NCI-H1105 treated with DMSO at 0.1 percent for 48 hours (cell line): Measurements from ENCODE around the gene CCDC88C.

ENCODE experiments used
- DNase-seq: peaks from one replicate; lab custom pipeline; 2025; lab: John Stamatoyannopoulos, UW

The CCDC88C gene

DNA sequence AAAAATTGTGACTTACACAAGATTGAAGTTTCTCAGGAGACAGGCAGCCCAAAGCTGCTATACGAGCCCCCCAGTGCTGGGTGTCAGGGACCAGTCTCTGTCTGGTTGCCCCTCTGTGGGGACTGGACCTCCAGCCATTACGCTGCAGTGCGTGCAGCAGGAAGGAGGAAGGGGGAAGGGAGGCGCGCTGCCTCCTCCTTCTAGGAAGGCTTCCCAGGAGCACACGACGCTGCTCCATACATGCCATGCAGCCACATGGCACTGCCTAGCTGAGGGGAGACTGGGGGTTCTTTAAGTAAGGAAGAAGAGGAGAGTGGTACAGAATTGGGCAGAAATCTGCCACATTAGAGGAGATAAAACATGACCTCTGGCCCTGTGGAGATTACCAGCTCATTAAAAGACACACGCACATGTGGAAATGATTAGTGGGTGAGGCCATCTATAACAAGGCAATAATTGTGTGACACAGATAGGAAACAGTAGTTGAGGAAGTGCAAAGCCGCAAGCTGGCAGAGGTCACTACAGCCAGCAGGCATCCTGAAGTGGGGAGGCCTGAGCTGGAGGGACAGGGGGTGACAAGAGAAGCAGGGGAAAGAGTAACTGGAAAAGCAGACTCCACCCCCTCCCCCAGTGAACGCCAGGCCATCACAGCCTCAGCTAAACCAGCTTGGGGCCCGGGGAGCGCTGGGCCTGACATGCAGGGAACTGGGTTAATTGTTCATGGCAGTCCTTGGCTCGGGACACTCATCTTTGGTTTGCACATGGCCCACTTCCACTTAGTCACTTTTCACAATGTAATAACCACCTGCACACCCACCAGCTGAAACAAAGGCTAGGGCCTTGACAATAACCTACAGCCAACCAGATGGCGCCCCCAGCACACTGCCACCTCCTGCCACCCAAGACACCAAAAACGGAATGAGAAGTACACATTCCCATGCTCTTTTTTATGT lies 39.6 kb downstream of the CCDC88C start:
- DNase-seq: no peak

DNA sequence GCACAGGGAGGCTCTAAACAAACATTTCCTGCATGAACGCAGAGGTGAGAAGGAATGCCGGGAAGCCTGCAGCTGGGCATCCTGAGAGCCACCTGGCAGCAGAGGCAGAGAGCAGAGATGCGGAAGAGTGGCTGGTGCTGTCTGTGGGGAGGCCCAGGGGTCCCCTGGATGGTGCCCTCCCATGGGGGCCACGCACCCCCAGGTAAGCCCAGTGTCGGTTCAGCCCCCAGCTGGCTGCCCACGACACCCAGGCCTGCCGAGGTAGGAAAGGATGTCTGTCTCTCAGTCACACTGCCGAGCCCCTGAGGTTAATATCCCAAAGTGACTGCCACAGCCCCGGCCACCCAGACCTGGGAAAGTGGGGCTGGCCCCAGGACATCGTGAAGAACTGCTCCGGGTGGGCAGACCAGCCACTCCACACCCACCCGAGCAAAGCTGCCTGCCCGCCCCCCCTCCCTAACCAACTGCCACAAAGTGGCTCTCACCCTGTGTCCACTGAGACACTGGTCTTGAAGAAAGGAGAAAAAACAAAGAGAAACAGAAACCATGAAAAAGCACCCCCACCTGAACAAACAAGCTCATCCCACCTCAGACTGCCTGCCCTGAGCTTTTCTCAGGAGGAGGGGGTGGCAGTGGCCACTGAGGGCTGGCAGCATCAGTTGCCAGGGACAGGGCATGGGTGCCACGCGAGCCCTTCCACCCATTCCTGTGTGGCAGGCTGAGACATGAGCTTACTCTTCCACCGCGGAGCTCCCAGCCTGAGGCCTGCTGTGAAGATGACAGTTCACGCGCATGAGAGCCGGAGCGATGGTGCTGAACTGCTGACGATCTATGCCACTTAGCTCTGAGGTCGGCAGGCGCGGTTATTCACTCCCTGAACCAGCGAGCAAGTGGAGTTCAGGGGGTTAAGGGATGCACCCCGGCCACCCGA lies 40.8 kb downstream of the CCDC88C start:
- DNase-seq: no peak

DNA sequence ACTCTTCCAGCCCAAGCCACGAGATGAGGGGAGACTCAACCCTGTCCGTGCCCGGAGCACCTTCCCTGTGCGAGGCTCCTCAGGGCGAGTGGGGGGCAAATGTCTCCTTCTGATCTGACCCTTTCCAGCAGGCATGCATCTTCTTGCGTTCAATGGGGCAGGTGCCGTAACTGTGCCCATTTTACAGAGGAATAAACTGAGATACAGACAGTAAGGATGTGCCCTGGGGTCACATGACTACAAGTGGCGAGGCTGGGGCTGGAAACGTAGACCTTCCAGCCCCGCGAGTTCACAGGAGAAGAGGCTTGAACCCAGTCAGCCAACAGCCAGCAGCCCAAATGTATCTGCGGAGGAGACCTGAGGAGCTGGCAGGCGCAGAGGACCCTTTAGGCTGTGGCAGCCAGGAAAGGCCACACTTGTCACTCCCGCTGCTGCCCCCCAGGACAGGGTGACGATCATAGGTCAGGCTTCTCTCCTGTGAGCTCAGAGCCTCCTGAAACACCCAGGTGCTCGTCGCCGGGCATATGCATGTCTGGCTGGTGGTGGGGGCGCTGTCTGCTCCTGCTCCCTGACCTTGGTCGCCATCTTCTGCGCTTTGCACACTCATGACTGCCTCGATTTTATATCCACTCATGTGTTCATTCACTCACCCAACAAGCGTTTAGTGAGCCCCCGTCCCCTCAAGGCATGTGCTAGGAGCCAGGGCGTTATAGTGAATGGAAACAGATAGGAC lies 41.7 kb downstream of the CCDC88C start:
- DNase-seq: no peak

DNA sequence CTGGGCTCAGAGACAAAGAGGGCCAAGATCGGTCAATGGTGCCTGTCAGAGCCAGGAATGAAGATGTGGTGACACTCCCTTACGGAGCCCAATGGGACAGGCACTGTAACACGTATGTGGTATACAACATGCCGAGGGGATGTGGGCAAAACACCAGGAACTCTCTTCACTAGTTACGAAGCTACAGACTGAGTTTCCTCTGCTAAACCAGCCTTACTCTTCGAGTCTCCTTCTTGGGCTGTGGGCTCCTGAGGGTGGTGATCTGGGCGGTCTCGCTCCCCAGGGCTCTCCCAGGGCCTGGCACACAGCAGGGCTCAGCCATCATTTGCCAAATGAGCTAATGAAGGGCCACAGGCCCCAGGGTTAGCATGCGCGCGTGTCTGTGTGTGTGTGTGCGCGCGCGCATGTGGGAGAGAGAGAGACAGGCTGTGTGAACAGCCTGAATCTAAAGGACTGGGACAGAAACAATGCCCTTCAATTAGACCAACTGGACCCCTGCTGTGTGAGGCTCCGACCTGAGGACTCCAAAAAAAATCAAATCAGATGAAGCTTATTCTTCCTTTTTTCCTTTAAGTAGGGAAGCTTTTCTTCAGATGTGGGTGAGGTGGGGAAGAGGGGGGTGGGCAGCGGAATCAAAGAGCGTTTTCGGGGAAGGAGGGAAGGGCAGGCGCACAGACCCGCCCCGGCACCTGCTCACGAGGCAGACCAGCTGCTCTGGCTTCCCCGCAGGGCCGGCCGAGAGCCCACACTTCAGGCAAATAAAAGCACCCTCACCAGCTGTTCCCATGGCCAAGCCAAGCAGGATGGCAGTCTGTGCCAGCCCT lies 42.5 kb downstream of the CCDC88C start:
- DNase-seq: peak; percentile 89

DNA sequence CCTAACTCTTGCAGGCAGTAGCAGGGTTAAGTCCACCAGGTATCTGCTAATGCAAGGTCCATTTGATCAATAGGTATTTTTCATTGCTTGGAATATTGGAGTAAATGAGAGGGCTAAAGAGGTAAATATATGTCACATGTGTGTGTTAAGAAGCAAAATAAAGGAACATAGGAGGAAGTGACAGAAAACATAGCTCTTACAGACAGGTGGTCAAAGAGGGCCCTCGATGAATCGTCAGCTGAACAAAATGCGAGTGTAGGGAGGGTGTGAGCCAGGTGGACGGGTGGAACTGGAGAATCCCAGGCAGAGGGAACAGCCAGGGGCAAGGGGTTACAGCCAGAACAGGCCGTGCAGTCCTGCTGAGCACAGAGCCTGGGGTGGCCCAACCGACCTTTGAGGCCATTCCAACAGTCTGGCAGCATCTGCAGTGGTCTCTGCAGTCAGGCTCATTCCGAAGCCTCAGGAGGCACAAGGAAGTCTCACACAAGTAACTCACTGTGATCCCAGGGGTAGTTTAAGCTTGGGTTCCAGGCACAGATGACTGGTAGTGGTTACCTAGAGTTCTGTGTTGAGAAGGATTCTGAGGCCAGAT lies 43.2 kb downstream of the CCDC88C start:
- no peak for DNase-seq

DNA sequence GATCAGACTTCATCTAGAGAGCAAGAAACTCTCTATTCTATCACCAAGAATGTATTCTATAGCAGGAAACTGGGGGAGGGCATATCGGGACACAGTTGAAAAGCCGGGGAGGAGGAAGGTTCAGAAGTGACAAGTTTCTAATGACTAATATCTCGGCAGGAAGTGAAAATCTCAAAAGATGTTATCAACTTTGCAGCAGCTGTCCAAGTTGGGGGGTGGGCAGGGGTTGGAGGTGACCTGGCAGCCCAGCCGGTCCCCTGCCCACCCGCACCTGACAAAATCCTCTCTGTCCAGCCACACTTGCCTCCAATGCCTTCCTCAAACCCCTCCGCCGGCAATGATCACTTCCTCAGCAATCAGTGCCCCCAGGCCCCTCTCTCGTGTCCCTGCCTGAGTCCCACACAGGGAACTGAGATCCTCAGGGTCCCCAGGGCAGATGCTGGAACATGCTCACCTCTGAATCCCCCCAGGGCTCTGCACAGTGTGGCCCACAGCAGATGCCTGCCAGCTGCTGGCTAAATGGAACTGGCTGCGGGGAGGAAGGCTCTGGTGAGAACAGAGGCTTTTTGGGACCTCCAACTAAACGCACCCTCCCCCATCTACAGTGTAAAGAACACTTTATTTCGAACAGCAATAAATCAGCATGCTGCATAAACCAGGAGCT lies 43.9 kb downstream of the CCDC88C start:
- DNase-seq: no peak

DNA sequence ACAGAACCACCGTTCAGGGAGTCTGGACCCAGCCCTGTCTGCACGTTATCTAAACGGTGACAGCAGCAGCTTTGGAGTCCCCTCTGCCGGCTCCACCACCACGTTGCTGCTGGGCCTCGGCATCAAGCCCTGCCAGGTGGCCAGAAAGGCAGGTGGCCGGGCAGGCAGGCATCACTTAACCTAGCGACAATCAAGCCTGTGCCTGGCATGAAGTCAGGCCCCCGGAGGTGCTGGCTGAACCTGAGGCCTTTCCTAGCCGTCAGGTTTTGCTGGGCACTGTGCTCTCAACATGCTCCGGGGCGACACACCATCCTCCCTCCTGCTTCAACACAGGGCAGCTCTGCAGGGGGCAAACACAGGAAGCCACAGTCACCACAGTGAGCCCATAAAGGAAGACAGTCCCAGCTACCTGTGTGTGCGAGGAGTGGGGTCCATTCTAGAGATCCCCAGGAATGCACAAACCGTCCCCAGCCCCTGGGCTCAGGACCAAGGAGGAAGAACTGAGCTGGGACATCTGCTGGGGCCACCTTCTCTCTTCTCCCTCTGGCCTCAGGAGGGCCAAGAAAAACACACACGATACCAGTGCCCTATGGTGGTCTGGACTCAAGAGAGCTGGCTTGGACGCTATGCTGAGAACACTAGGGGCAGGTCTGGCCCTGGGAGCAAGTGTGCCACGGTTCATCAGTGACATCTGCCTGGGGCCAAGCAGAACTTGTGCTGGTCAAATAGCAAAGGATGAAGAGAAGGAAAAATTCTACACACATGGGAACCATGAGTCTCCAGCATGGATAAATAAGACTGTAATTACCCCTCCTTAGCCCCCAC lies 44.7 kb downstream of the CCDC88C start:
- peak; percentile 90 for DNase-seq

DNA sequence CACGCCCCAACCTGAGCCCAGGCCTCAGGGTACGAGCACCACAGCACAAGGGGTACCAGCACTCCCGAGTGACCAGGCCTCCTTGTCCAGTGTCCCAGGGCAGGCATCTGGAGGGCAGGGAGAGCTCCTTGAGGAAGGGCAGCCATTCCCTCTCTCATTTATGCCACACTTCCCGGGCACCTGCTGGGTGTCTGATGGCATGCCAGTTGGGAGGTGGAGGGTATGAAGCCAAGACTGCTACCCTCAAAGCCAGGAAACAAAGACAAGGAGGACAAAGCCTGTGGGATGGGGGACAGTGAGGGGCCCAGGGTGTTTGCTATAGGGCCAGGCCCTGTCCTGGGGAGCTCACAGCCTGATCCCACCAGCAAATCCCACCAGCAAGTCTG lies 45.6 kb downstream of the CCDC88C start:
- no peak for DNase-seq

DNA sequence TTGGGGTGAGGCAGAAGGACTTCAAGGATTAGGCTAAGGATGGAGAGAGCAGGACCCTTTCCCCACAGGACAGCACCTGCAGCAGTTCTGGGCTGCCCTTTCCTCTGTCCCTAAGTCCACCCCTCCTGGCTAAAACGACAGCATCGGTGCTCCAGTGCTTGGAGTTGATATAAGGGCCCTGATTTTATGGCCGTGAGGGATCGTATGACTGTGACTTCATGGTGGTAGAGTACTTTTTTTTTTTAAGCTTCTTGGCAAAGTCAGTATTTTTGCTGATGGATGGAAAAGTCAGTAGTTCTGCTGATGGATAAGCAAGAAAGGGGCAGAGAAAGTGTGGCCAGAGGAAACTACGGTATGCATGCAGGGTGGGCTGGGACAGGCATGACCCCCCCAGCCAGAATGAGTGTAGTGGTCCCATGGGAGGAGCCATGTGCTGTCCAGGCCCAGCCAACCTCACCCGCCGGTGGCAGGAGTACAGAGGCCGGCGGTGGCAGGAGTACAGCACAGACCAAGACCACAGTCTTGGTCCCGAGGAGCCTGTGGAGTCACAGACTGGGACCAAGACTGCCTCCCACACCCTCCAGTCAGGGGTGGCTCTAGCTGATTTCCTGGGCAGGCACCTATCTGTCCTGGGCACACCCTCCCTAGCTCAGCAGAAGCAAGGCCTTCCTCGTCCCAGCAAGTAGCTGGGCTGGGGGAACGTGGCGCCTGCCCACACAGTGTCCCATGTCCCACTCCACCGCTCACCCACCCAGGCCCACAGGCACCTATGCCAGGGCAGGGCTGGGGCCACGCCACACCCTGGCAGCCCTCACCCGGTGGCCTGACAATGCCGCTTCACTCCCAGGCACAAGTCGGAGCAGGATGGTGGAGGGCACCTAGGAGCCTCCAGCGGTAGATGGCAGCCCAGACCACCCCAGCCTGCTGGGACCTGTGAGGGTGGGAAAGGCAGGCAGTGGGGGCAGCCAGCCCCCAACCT lies 46.3 kb downstream of the CCDC88C start:
- DNase-seq: no peak

DNA sequence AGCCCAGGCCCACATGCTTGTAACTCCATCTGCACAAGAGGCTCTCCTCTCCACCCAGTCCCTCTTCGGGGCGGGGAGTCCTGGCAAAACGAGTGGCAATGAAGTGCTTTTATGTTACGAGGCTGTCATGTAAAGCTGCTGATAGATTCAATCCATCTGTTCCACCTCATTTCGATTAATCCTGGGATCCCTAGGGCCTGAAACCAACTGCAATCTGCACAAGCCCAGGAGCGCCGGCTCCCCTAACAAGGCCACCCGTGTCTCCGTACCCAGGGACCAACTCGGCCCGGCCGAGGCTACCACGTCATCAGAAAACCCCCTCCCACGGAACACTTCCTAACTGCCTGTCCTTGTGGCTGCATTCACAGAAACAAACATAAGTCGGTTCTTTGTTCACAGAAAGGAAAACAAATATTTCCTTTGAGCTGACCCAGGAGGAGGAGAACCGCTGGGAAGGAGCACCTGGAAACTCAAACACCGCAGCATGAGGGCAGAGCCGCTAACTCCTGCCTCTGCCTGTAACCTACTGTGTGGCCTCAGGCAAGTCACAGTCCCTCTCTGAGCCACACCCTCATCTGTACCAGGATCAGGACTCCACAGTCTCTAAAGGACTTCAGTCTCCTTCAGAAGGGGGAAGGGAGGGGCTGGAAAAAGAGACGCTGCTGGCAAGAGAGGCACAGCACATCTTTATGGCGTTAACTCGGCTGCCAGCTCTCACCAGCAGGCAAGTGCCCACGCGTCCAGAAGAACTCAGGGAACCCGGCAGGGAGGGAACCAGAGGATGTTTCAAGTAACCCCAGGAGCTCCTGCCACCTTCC lies 47.8 kb downstream of the CCDC88C start:
- peak; percentile 17 for DNase-seq

DNA sequence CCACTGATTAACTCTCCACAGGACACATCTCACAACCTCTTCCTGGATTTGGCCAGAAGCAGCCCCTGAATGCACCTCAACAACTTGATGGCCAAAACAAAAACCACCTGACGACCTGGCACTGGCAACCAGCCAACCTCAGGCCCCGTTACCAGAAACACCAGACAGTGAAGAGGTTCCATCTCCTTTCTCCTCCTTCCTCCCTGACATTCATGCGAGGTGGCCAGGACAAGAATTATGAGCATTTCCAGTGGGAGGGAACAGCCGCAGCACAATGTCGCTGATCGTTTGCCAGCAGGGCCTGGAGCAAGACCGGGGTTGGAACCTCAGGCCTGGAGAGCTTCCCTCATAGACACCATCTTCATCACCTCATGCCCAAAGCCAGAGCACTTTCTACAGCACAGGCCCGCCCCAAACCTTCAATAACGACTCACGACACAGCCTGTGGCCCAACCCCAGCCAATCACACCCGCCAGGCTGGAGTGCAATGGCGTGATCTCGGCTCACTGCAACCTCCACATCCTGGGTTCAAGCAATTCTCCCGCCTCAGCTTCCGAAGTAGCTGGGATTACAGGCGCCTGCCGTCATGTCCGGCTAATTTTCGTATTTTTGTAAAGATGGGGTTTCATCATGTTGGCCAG lies 48.7 kb downstream of the CCDC88C start:
- DNase-seq: peak; percentile 16

DNA sequence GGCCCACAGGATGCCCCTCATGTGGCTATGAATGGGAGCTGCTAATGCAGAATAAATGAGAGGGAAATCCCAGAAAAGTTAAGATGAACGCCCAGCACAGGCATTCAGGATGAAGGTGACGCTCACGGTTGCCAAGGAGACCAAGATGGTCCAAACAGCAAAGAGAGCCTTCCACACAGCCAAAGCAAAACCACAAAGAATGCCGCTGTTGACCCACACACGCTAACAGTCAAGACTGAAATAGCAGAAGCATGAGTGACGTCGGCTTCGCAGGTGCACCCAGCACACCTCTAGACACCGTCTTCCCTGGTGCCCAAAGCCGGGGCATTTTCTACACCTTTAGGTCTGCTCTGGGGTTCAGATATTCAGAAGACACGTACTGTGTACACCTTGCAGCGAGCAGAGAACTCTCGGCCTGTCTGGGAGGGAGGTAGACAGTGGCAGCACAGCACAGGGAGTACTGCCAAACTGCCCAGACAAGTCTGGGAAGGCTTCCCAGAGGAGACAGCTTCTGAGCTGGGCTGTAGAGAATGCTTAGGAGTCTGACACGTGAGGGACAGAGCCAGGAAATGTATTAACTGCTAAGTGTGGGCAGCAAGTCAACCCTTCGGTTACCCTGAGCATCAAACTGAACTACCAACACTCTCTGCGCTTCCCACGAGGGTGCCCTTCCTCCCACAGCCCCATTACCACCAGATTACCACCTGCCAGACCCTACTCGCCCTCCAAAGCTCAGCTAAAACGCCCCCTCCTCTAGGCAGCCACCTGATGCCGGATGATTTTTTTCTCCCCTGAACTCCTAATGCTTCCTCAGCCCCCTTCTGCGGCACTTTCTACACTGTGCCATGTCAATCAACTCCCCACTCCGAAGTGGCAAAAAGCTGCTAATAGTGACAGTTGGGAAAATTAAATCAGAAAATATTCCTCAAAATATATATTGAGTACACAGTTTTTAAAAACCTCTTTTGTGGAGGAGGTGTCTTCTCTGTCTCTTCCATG lies 50.1 kb downstream of the CCDC88C start:
- no peak for DNase-seq

DNA sequence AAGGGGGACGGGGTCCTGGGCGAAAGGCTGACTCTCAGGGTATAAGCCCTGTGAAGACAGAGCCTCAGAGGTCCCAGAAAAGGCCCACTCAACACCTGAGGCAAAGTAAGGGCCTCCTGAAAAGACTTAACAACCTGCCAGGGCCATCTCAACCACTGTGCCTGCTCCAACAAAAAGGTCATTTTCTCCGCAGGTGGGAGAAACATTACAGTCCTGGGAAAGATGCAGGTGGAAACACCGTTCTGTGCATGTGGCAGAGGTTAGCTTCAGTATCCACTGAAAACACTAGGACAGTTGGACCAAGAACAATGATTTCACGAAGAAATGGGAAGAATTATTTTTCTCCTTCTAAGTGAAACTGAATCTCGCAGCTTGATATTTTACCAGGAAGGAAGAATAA lies 50.9 kb downstream of the CCDC88C start:
- no peak for DNase-seq

DNA sequence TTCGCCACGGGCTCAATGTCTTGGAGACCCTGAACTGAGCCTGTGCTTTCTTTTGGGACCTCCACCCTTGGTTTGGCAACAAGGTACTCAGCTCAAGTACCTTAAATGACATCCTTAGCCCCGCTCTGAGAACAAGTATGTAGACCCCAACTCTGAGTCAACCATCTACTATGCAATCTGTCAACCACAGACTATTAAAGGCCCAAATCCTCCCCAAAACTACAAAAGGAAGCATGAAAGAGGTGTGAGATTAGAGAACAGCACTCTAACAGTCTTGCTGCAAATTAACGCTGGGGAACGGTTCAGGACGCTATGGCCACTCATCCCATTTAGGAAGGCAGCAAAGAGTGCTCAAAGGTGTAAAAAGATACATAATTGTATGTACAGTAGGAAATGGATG lies 52.1 kb downstream of the CCDC88C start:
- DNase-seq: no peak

DNA sequence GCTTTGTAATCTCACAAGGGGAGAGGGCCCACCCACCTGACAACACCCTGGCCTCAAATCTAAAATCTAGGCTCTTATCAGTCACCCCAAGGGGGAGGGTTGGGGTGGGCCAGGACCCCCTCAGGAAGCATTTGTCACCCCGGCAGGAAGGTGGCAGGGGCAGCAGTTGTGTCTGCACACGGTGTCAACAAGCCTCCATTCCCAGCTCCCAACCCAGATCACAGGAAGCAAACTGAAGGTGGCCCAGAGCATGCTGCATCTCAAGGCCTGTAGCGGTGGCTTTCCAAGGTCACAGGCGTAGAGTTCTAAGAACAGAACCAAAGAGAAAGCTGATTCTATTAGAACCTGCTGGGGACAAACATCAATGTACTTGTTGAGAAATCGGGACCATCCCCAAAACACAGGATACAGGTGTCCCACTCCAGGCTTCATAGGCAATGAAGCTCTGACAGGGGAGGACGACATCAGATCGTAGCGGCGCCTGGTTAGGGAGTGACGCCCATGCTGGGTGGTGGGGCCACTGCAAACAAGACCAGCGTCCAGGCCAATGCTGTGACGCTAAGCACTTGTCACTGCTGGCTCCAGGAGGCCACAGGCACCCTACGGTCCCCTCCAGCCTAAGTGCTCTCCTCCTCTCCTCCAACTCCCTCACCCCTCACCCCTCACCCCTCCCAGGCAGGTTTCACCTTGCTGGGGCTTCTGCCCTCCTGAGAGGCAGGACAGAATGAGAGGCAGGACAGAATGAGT lies 52.9 kb downstream of the CCDC88C start:
- no peak for DNase-seq
